Activated naive CD4-positive, alpha-beta T cell treated with anti-CD3 and anti-CD28 coated beads, Interleukin-2, amount 50 U/mL, for 16 hours (primary cell): ENCODE data around the gene LGALS3BP.
A peak's percentile ranks its signal among the peaks of the same experiment; 100 is the strongest.
"Not testable (repeated sequence)": the region's sequence is repeated elsewhere in the genome, so short reads cannot be mapped to it uniquely, and the experiment has no call there.

Experiments used
- DNase-seq: peaks from one replicate; pipeline ENCODE4 v3.0.0-alpha.2; 2020

LGALS3BP gene, protein sequence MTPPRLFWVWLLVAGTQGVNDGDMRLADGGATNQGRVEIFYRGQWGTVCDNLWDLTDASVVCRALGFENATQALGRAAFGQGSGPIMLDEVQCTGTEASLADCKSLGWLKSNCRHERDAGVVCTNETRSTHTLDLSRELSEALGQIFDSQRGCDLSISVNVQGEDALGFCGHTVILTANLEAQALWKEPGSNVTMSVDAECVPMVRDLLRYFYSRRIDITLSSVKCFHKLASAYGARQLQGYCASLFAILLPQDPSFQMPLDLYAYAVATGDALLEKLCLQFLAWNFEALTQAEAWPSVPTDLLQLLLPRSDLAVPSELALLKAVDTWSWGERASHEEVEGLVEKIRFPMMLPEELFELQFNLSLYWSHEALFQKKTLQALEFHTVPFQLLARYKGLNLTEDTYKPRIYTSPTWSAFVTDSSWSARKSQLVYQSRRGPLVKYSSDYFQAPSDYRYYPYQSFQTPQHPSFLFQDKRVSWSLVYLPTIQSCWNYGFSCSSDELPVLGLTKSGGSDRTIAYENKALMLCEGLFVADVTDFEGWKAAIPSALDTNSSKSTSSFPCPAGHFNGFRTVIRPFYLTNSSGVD

DNA sequence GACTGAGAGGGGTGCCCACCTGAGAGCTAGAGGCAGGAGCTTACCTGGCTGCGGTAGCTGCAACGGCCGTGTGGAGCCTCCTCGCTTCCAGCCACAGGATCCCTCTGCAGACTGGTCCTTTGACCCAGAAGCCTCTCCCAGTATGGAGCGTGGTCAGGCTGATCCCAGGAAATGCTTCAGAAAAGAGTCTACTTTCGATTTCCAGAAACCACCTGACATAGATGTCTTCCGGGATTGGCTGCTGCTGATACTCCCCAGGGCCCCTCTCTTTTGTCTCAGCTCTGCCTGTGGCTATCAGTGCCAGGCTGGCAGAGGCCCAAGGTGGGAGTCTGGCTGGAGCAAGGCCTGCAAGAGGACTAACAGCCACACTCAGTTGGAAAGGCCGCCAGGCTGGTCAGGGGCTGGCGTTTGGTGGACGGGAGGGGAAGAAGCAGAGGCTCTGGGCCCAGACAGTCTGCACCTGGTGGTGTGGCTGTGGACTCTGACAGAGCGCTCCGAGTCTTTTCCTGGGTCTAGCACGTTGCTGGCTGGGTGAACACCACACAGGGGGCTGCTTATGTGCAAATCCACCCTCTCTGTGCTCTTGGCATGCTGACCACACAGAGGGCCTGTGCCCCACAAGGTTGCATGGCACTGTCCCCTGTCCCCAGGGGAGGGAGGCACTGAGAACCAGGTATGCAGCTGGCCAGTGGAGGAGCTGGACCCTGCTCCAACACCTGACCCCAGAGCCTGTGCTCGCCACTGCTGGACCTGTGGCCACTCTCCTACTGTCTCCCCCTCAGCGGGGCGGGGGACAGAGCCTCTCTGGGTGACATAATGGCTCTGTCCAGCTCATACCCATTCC is at the start of gene LGALS3BP:
Gene LGALS3BP (minus strand): TSS at position 144 of the 844 bp plus-strand sequence. CDS start 2,732 bp downstream, outside the sequence.
- DNase-seq = peak; percentile 37

DNA sequence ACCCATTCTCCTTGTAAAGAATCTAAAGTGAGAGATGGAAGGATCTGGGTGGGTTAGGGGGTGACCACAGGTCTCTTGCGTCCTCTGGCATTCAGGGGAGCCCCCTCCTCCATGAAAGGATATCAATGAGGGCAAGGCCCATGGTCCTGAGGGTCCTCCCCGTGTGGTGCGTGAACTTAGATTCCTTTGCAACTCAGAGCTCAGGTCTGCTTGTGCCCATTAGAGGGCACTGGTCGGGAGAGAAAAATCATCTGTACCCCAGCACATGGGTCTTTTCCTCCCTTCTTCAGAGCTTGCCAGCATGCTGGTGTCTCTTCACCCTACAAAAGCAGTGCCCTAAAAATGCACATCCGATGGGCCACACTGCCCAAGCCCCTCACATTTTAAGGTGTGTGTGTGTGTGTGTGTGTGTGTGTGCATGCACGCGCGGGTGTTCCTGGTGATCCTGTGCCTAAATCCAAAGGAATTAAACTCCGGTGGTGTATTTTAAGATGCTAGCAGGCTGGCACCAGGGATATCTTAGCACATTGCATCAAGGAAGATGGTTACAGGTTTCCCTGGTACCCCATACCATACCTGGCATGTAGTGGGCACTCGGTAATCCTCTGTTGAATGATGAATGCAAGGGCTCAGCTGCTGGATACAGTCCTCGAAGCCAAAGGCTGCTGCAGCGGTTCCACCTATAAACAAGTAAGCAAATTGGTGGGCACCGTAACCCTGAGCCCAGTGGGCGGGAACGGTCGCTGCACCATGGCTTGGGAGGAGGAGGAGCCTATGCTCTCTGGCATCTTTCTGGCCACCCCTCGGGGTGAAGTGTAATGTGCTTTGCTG is 49.0 kb upstream of the LGALS3BP start:
- DNase-seq = no peak

DNA sequence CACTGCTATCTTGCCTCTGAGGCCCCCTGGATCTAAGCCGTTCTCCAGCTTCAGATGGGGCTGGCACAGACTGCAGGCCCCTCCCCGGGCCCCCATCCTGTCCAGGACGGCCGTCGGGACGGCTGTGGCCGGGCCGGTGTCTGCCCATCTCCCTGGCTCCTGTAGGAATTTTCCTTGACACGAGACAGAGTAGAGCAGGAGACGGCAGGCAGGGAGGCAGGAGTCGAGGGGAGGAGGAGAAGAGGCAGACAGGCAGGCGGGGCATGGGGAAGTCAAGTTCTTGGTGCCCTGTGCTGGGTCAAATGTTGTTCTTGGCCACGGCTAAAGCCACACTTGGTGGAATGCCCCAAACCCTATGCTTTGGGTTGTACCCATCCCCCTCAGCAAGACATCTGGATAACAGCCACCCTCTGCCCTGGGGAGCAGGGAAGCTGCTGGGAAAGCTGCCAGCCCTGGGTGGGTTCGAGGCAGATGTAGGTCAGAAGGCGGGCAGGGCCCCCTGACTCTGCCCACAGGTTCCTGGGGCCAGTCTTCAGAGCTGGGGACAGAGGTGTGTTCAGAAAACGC is 48.3 kb upstream of the LGALS3BP start:
- no peak for DNase-seq

DNA sequence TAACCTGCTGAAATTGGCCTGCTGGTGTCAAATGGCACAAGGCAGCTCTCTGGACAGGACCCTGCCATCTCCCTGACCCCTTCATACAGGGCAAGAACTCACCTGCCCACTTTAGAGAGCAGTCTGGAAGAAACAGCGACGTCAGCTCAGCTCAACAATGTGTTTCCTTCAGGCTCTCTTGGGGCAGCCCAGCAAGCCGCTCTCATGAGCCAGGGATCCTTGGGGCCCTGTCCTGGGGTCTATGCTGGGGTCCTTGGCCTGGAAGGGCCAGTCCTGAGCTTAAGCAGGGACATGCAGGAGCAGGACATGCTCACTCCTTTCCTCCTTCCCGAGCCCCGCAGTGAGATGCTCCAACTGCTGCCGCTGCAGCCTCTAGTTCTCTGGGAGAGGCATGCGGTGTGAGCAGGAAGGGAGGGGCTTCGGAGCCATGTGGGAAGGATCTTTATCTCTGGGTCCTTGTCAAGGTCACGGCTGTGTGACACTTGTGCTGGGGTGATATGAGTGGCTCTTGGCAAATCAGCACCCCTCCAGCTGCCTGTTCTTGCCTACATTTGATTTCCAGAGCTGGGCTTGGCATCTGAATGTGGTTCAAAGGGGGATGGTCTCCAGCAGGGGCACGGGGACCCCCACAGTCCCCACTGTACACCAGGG is 47.7 kb upstream of the LGALS3BP start:
- DNase-seq = no peak

DNA sequence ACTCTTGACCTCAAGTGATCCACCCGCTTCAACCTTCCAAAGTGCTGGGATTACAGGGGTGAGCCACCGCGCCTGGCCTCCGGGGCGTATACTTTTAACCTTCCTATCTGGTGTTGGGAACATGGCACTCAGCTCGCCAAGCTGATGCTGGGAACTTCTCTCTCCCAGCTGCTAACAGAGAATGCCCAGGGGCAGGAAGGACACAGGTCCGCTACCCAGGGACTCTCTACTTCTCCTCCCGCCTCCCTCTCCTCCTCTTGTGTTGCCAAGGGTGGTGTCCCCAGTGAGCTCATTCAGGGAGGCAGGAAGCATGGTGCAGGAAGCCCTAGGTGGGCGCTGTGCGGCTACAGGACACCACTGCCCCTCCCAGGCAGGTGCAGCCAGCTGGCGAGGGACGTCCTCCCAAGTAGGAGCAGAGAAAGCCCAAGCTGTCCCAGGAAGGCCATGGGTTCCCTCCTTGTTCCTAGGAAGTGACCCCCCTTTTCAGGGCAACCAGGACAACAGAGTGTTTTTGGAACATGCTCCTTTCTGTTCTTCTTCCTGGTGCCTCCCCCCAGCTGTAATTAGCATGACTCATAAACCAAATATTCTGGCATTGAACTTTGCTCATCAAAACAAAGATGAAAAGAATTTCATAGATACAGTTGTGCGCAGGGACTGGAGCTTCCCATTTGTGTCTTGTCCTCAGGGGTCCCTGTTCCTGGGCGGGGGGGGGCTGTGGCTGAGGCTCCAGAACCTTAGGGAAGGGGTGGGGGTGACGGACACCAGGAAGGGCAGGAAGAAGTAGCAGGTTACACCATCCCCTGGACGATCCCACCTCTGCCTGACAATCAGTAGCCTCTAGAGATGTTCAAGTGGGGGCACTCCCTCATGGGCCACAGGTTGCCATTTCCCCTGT is 46.9 kb upstream of the LGALS3BP start:
- no peak for DNase-seq

DNA sequence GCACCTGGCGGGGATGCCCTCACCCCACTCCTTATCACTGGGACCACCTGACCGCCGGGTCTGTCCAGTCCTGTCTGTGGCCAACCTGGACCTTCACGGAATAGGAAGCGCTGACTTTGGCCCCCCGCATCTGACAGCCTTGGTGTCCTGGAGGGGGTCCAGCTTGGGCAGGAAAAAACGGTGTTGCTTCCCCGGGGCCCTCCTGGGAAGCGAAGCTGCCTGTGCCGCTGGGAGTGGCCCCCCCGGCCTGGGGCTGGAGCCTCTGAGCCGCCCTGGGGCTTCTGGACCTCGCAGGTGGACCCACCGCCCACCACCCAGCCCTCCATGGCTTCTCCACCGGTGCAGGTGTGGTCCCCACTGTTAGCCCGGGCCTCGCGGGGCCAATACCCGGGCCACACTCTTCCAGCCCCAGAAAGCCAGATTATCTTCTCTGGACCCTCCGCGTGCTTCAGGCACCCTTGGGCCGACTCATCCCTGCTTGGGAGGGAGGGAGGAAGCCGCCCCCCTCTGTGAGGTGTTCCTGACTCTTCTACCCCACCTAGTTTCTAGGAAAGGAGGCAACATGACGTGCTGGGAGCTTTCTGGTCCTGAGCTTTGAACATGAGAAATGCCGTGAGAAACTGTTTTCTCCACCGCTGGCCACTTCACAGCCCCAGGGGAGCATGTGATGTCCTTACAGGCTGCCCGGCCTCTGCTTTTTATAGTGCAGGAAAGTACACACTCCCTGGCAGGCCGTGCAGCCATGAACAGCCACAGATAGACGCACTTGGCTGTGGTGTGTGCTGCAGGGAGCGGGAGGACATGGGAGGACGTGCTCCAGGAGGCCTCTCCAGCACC is 45.4 kb upstream of the LGALS3BP start:
- DNase-seq = no peak

DNA sequence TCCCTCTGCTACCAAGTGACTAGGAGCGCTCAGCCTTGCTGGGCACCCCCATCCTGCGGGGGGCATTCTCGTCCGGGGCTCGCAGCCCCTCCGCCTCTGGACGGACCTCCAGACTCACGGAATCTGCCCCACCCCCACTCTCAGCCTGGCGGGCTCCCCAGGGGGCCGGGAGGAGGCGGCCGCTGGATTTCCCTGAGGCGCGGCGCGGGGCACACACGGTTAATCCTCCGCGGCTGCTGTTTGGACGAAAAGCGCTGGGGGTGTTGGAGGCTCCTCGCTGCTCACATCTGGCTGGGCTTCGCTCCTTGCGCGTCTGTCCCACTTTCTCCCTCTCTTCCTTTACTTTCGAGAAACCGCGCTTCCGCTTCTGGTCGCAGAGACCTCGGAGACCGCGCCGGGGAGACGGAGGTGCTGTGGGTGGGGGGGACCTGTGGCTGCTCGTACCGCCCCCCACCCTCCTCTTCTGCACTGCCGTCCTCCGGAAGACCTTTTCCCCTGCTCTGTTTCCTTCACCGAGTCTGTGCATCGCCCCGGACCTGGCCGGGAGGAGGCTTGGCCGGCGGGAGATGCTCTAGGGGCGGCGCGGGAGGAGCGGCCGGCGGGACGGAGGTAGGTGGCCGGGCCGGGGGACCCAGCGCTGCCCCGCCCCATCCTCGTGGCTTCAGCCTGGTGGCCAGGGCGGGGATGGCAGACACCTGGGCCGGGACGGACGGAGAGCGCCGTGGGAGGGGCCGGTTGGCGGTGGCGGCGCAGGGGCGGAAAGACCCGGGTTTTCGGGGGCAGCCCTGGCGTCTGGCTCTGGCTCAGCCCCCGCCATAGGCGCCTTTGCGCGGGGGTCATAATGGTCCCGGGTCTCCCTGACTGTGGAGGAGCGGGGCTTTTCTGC is 44.4 kb upstream of the LGALS3BP start, which contains the start of gene C1QTNF1:
Gene C1QTNF1 (plus strand): TSS at position 284 of the 886 bp plus-strand sequence. CDS start 19,800 bp downstream, outside the sequence.
- peak; percentile 49 for DNase-seq

DNA sequence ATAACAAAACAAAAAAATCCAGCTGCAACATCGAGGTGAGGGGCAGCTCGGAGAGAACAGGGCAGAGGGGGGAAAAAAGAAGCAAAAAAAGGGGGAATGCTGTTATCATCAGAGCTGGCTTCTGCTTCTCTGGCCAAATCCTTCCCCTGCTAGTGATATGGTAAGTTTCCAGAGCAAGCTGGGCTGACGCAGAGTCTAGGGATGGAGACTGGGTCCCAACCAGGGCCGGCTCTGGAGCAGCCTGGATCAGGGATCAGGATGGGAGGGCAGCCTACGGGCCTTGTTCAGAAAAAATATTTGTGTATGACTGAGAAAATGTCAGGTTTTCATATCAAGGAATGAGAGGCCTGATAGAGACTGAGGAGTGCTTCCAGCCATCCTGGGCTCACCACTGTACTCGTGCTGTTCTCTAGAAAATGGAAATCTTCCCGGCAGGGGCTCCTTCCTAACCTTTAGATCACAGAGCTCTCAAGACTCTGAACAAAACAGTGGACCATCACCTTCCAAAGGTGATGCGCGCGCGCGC is 43.5 kb upstream of the LGALS3BP start:
- no peak for DNase-seq

DNA sequence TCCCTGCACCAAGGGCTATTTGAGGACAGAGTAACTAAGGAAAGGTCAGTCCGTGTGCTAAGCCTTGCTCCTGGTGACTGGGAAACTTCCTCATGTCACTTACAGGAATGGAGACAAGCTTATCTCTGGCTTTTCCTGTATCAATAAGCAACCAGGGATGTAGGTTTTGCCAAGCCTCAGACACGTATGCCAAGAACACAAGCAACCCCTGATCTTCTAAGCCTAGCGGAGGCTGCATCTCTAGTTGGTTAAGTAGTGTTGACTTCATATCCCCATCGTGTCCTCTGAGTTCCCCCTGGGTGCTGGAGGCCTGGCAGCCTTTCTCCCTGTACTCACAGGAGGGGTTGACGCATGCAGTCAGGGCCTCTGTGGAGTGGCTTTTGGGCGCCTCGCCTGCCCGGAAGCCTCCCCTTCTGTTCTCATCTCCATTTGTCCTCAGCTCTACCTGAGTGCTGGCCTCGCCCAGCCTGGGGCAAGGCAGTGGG is 42.8 kb upstream of the LGALS3BP start:
- DNase-seq = no peak

DNA sequence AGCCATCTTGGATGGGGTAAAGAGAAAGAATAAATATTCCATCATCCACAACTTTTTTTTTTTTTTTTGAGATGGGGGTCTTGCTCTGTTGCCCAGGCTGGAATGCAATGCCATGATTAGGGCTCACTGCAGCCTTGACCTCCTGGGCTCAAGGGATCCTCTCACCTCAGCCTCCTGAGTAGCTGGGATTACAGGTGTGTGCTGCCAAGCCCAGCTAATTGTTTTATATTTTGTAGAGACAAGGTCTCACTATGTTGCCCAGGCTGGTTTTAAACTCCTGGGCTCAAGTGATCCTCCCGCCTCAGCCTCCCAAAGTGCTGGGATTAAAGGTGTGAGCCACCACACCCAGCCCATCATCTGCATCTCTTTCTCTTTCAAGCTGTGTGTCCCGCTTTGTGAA is 42.2 kb upstream of the LGALS3BP start:
- not testable (repeated sequence) for DNase-seq

DNA sequence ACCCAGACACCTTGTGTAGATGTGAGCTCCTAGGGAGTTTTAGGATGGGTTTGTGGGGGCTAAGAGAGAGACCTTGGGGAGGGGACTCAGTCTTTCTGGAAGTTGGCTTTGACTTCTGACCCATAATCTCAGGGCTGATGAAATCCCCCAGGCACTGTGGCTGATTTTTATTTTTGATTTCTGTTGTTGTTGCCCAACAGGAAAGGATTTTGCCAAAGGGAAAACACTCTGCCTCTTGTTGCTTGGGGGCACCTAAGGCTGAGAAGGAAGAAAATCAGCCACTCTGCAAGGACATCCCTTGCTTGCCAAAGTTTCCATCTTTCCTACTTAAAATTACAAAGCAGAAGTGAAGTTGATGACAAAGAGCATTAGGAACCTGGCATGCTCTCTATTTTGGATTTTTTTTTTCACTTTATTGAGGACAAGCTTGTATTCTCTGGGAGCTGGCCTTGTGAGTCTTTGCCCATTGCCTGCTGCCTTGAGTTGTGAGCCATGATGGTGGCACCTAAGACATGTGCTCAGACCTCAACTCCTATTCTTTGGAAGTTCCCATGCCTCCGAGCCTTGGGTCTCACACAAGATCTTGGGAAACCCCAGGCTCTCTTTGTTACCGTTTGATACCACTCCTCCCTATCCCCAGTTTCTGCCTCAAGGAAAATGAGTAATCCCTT is 41.0 kb upstream of the LGALS3BP start:
- no peak for DNase-seq

DNA sequence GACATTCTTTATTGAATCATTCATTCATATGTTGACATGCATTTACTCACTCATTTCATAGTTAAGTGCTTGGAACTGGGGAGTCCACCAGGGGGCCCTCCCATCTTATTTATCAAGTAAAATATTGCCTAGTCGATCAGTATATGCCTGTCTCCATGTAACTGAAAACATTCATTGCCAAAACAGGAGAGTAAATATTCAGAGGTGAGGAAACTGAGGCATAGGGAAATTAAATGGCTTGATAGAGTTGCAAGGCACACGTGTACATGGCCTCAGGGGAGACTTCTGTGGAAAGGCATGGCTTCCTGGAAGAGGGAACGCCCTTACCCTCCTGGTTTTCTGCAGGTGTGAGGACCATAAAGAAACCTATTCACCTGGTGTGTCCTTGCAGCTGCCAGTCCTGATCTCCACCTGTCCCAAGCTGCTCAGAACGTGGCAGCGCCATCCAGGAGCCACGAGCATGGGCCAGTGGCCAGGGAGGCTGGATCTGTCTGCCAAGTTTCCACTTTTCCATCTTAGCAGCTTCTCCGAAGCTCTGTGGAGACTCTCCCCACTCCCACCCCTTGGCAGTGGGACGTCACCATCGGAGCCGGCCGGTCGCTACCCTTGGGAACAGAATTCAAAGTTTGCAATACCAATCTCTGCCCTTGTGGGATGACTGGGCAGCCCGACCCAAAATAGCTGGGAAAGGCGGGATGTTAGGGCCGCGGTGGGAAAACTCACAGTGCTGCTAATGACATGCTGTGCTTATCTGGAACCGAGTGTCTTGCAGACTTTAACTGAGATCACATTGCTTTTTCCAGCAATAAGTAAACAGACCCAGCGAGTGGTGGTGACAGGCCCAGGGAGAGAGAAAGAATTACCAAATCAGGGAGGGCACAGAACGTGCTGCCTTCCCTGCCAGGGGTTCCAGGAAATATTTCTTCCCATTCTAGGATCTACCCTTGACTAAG is 40.2 kb upstream of the LGALS3BP start:
- peak; percentile 57 for DNase-seq

DNA sequence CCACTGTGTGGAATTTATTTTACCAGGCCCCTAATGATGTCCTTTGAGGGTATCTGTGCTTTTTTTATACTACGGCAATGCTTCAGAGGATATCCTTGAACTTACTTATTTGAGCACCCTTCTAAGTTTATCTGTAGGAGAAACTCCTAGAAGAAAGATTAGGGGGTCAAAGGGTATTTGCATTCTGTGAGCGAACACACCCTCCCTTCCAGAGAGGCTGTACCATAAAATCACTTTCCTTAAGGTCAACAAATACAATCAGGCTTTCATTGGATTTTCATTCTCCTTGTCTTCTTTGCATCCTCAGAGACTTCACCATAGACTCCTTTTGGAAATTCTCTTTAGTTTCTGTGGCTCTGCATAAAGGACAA is 39.5 kb upstream of the LGALS3BP start:
- no peak for DNase-seq

DNA sequence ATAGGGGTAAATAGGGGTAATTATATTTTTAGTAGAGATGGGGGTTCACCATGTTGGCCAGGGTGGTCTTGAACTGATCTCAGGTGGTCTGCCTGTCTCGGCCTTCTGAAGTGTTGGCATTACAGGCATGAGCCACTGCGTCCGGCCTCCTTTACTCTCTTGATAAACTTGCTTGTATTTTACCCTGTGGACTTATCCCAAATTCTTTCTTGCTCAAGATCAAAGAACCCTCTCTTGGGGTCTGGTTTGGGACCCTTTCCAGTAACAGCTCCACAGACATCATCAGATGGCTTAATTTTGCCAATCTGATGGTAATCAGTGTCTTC is 38.6 kb upstream of the LGALS3BP start:
- DNase-seq = no peak

DNA sequence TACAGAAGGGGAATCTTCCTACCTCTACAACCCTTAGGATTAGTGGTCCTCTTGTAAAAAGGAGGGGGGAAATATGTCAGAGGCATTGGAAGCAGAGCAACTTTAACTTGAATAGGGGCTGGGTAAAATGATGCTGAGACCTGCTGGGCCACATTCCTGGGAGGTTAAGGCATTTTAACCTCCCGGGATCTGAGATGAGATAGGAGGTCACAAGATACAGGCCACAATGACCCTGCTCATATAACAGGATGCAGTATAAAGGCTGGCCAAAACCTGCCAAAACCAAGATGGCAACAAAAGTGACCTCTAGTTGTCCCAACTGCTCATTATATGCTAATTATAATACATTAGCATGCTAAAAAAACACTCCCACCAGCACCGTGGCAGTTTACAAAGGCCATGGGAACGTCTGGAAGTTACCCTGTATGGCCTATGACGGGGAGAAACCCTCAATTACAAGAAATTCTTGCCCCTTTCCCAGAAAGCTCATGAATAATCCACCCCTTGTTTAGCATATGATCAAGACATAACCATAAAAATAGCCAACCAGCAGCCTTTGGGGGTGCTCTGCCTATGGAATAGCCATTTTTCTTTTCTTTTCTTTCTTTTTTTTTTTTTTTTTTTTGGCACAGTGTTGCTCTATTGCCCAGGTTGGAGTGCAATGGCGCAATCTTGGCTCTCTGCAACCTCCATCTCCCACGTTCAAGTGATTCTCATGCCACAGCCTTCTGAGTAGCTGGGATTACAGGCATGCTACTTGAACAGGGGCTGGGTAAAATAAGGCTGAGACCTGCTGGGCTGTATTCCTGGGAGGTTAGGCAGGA is 38.0 kb upstream of the LGALS3BP start:
- DNase-seq = no peak
